ENCODE results near the gene INF2.

Gene INF2

DNA sequence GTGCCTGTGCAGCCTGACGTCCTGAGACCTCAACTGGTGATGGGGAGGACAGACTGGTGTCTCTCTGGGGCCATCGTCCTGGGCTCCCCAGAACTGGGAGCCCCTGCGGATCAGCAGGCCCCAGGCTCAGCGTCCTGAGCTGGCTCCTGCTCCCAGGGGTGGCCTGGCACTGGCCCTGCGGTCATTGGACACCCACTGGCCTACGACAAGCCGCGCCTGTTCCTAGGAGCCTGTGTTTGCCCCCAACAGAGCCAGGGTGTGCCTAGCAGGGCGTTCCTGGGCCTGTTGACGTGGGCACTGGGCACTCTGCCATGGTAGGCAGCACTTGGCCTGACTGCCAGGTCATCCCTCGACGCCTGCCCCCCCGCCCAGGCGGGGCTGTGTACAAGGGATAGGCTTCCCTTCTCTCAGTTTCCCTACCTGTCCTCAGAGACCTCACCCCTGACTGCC lies 43.0 kb downstream of the INF2 start:
- in situ Hi-C loops (cut with MboI; ENCODE audit: low sequenced_read_pairs), result no loop called here

DNA sequence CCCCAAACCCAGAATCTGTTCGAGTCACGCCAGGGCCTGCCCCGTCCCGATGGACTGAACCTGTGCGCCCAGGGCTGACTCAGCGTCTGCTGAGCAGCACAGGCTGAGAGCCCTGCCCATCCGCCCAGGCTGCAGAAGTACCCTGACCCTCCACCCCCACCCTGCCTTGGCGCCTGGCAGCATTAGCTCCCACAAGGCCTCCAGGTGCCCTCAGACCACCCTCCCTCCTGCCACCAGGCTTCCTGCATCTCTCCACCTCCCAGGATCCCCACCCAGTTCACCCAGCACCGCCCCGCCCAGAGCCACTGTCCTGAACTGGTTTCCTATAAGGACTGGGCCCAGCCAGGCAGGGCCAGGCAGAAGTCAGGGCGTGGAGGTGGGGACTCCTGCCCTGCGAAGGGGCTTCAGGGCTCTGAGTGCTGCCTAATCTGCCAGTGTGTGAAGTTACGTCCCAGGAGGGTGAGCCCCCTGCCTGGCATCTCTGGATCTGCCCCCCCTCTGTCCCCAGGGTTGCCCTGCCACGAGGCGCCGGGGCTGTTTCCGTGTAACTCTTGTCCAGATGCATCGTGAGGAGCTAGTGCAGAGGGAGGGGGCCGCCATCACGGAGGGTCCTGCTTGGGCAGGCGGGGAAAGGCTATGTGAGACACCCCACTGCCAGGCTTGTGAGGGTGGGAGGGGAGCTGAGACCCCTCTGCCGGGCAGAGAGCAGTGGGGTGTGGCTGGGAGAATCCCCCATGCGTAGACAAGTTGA lies 43.7 kb downstream of the INF2 start:
- in situ Hi-C loops (cut with MboI; ENCODE audit: low sequenced_read_pairs), result no loop called here

DNA sequence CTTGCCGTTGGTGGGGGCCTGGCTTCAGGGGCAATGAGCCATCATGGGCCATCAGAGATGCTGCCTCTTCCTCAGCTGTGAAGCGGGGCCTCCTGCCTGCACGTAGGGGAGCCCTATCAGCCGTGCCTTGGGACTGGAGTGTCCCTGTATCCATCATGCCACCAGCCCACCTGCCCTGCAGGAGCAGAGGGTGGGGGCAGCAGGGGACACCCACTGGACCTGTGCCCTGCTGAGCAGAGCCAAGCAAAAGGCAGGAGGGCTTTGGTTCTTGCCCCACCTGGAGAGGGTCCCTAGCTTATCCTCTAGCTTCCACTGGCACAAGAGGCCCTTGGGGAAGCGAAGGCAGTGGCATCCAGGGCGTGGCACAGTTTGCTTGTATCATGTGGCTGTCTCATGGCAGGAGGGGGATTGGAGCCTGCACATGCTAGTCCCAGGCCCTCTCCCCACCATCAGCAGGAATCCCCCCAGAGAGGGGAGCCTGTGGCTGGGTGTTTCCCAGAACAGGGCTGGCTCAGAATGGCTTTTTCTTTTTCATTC lies 44.7 kb downstream of the INF2 start:
- in situ Hi-C loops (cut with MboI; ENCODE audit: low sequenced_read_pairs), result no loop called here

DNA sequence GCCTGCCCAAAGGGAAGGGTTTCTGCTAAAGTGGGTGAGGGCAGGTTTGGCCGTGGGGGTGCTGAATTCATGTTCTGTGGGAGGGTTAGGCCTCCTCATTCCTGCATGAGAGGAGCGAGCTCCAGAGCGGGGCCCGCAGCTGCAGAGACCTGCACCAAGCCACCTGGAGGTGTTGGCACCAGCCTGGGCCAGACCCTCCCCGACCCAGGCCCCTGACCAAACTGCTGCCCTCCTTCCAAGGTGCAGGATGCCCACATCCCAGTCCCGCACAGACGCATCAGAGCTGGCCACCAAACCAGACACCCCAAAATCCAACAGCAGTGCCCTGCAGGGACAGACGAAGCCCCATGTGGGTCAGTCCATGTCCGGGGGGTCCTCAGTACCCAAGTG lies 45.2 kb downstream of the INF2 start:
- in situ Hi-C loops (cut with MboI; ENCODE audit: low sequenced_read_pairs), result no loop called here

DNA sequence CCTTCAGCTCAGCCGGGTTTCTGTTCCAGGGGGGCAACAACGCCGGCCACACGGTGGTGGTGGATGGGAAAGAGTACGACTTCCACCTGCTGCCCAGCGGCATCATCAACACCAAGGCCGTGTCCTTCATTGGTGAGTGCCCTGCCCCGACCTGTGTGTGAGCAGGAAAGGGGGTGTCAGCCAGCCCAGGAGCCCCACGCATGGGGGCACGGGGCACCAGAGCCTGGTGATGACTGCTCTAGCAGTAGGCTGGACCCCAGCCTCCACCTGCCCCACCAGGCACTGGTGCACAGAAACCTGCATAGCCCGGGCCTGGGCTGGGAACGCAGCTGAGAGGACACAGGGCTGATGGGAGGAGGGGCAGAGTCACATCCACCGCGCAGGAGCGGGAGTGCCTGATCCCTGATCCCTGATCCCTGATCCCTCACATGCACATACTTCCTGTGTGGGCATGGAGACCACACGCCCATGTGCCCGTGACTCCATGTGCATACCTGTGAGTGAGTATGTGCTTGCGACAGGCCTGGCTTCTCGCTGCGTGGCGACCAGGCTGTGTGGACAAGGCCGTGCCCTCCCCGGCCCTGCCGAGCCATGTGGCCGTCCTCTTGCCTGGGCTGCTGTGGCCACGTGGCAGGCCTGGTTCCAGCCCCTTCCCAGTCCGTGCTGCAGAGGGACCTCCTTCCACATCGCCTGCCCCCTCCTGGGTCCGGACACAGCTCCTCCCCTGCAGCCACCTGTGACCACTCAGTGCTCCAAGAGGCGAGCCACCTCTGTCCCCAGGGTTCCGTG lies 45.8 kb downstream of the INF2 start:
- in situ Hi-C loops (cut with MboI; ENCODE audit: low sequenced_read_pairs), result no loop called here

DNA sequence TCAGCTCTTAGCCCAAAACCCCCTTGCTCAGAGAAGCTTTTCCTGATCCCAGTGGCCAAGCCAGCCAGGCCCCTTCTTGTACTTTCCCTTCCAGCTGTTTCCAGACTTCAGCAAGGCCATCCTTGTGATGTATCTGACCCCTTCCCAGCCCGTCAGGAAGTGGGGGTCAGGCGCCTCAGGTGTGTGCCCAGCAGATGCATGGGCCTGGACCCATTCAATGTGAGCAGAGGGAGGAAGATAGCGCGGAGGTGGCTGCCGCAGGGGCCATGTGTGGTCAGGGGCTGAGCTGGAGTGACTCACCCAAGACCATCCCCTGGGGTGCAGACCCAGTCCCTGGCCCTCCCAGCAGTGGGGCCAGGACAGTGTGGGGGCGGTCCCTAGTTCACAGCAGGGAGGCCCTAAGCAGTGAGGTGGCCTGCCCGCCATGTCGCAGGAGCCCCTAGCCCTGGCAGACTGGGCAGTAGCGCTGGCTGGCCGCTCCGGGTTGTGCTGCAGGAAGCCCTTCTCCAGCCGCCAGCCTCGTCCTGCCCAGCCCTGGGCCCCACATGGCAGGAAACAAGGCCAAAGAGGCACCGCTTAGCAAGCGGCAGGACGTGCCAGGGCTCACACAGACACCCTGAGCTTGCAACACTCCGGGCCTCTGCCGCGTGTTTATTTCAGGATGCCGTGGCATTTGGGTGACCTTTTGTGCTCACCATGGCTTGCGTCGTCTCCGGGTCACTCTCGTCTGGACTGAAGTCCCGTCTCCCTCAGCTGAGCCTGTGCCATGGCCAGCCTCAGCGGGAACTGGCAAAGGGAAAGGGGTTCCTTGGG lies 46.6 kb downstream of the INF2 start:
- in situ Hi-C loops (cut with MboI; ENCODE audit: low sequenced_read_pairs), result no loop called here

DNA sequence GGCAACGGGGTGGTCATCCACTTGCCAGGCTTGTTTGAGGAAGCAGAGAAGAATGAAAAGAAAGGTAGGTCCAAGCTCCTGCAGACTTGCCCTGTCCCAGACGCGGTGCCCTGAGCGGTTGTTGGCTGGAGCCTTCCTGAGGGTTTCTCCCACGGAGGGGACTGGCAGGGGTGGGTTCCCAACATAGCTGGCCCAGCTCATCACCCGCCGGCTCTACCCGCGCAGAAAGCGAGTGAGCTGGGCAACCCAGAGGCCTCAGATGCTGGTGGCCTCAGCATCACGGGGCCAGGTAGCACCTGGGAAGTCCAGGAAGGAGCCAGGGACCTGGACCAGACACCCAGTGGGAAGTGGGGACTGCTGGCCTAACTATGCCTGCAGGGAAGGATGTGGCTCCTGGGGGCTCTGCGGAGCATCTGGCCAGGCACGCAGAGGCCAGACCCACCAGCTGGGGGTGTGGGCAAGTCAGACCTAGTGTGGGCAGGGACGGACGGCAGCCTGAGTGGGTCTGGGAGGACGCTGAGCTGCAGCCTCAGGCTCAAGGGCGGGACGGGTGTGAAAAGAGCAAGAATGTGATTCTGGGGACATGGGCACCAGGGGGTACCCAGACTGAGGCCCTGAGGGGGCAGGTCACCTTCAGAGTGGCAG lies 49.1 kb downstream of the INF2 start:
- in situ Hi-C loops (cut with MboI; ENCODE audit: low sequenced_read_pairs), result no loop called here

DNA sequence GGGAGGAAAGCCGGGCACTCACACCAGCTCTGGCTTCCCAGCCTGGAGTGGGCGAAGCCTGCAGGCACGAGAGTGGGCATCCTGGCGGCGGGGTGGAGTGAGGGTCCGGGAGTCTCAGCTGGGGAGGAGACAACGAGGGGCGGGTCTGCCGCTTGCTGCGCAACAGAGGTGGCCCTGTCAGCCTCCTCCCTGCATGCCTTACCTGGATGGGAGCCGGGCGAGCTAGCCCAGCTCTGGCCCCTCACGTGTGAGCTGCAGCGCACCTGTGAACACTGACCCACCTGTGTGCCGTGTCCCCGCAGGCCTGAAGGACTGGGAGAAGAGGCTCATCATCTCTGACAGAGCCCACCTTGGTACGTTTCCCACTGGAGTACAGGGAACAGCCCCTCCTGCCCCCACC lies 49.6 kb downstream of the INF2 start:
- in situ Hi-C loops (cut with MboI; ENCODE audit: low sequenced_read_pairs), result no loop called here

DNA sequence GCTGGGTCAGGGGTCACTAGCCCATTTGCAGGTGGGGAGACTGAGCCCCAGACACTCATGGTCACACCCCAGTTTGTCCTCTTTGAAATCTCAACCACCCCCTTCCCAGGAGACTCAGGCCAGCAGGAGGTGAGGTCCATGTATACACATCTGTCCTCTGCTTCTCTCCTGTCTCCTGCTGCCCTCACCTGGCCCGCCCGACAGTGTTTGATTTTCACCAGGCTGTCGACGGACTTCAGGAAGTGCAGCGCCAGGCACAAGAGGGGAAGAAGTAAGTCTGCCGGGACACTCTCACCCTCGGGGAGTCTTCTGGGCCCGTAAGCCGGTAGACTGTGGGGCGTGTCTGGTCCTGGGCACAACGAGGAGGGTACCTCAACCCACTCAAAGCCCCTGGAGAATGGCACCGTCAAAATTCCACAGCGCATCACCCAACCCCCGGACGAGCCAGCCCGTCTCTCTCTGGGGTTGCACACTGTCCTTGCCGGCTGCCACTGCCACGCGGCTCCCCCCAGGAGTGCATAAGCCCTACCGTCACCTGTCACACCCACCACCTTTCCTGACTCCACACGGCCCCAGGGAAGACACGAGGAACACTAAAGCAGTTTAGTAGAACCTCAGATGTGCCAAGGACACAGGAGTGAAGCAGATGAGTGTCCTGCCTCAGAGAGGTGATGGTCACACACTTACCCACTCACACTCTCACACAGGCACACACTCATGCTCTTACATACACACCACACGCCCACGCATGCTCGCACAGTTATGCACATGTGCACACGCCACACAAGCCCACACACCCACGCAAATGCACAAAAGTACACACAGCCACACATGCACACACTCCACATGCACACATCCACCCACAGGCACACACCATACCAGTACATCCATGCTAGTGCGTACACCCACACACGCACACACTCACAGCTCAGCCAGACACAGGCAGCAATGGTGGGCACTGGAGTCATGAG lies 50.4 kb downstream of the INF2 start:
- in situ Hi-C loops (cut with MboI; ENCODE audit: low sequenced_read_pairs), result no loop called here

DNA sequence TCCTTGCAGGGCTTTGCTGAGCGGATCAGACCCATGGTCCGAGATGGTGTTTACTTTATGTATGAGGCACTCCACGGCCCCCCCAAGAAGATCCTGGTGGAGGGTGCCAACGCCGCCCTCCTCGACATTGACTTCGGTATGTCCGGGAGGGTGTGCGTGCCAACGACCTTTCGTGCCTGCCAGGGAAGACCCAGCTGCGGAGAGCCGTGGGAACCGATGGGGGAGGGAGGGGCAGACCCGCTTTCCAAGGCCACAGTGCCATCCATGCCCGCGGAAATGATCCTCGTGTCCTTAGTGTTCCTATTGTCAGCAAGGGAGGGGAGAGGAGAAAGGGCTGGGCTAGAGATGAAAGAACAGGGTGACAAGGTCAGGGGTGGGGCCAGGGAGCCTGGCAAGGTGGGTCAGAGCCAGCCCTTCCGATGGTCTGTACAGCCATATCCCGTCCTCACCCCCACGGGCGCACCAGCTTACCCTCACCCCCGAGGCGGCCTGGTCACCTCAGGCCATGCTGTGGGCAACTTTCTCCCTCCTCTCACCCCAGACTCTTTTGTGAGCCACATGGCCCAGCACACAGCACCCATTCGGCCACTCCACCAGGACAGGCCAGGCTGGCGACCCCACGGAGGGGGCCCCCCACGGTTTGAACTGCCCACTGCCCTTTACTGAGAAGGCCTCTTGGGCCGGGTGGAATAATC lies 51.8 kb downstream of the INF2 start:
- in situ Hi-C loops (cut with MboI; ENCODE audit: low sequenced_read_pairs), result no loop called here

DNA sequence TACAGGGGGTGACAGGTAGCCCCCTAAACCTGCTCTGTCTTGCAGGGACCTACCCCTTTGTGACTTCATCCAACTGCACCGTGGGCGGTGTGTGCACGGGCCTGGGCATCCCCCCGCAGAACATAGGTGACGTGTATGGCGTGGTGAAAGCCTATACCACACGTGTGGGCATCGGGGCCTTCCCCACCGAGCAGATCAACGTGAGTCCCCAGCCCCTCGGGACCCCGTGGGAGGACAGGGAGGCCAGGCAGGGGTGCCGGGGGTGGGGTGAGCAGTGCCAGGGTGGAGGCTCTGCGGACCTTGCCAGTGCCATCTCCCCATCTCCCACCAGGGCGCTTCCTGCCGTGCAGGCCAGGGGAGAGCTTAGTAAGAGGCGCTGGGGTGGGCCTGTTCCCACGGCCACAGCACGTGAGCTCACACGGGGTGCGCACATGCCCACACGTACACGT lies 52.4 kb downstream of the INF2 start:
- in situ Hi-C loops (cut with MboI; ENCODE audit: low sequenced_read_pairs), result no loop called here

DNA sequence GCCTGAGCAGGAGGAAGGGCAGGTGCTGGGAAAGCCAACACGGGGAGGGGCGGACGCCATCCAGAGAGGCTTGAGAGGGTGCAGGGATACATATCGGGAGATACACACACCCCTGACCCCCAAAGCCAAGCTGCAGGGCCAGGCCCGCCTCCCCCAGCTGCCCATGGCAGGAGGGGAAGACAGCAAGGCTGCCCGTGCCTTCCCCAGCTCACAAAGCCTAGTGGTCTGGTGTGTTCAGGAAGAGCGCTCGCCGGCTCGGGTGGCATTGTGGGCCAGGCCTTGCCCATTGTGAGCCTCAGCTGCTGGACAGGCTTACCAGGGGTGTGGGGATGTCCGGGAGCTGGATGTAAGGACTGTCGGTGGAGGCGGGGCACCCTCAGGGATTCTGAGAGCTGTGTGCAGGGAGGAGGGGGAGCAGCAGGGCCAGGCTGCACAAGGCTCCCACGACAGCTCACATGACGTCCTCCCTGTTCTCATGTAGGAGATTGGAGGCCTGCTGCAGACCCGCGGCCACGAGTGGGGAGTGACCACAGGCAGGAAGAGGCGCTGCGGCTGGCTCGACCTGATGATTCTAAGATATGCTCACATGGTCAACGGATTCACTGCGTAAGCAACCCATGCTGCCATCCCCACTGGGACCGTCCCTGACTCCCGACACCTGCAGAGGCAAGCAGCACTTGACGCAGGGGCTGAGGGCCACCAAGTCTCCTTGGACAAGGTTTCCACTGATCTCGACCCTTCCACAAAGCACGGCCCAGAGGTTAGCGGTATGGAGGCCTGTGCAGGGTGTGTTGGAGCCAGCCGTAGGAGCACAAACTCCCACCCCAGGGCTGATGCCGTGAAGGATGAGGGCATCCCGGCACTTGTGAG lies 53.4 kb downstream of the INF2 start:
- in situ Hi-C loops (cut with MboI; ENCODE audit: low sequenced_read_pairs), result no loop called here

DNA sequence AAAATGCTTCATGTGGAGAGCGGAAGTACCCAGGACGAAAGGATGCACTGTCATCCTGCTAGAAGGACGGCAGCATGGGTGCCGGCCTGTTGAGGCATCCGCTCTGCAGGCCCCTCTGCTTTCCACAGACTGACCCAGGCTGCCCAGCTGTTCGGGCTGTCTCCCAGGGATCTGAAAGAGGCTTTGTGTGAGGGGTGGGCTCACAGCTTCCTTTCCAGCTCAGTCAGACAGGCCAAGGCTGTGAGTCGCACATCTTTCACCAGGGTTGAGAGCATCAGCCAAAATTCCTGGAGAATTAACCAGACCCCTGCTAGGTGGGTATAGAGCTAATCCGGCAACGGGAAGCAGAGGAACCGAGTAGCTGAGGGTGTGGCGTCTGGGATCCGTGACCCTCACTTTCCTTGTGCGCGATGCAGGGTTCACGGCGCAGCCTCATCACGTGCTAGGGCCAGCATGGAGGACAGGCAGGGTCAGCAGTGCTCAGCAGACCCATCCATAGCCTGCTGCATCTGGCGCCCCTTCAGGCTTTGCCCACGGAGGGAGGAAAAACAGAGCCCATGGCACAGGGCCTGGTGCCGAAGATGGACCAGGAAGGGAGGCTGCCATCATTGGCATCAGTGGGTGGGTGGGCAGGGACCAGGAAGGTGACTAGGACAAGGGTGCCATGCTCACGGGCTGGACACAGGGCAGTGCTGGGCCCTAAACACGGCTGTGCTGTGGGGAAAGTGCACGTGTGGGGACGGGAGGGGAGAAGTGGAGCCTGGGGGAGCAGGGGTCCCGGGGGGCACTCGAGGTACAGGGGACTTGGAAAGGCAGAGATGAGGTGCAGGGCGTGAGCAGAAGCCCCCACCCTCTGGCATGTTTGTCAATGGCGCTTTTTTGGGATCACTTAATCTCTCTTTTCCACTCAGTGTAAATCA lies 54.3 kb downstream of the INF2 start:
- in situ Hi-C loops (cut with MboI; ENCODE audit: low sequenced_read_pairs), result no loop called here

DNA sequence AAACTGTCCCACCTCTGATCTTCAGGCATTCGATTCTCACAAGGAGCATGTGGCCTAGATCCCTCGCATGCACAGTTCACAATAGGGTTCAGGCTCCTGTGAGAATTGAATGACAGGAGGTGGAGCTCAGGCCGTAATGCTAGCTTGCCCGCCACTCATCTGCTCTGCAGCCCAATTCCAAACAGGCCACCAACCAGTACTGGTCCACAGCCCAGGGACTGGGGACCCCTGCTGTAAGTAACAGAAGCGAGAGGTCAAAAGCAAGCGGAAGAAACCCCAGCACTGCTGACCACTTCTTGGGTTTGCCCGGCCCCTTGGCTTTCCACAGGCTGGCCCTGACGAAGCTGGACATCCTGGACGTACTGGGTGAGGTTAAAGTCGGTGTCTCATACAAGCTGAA lies 55.1 kb downstream of the INF2 start:
- in situ Hi-C loops (cut with MboI; ENCODE audit: low sequenced_read_pairs), result no loop called here

DNA sequence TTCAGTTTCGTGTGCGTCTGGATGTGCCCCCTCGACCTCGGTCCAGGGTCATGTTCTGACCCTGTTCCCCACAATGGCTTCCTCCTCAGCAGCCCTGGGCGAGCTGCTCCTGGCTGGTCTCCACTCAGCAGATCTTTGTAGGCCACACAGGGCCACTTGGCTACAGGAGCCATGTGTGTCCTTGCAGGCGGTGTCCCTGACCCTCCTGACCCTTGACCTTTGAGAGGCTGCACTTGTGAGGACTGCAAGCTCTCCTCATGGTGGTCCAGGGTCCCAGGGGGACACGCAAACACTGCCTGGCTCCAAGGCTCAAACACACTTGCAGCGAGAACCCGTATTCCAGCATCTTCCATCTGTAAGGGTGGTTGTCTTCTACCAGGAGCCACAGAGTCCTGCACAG lies 56.0 kb downstream of the INF2 start:
- in situ Hi-C loops (cut with MboI; ENCODE audit: low sequenced_read_pairs), result no loop called here

DNA sequence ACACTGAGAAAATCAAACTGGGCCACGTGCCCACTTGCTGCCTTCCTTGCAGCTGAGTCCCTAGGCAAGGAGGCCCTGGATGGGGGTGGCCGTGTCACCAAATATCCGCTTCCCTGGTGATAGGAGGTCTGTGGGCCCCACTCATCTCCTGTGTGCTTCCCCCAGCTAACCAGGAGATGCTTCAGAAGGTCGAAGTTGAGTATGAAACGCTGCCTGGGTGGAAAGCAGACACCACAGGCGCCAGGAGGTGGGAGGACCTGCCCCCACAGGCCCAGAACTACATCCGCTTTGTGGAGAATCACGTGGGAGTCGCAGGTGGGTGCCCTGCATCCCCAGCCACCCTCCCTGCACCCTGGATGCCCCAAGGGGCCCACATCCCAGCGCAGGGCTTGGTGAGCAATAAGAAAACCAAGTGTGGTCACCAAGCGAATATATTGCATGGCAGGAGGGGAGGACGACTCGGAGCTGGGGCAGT lies 56.7 kb downstream of the INF2 start:
- in situ Hi-C loops (cut with MboI; ENCODE audit: low sequenced_read_pairs), result no loop called here

DNA sequence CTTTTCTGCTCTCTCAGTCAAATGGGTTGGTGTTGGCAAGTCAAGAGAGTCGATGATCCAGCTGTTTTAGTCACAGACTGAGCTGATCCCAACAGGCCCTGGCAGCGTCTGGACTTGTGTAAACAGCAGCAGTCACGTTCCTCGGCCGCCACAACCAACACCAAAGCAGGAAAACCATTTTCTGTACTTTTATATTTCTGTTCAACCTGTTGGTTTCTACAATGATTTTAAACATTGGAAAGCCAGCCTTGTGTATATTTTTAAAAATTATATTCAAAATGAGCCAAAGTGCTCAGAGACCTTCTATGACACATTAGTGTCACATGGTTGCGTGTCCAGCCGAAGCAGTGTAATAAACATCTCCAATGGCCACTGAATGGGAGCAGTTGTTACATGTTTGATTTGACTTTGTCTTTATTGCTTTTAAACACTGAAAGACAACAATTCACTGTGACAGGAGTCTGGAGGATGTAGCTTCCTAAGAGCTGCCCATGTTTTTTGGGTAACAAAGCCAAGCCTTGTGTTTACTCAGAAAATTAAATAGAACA lies 57.6 kb downstream of the INF2 start:
- in situ Hi-C loops (cut with MboI; ENCODE audit: low sequenced_read_pairs), result no loop called here

Data from HL-60/S4 (cell line).